SK-N-SH (cell line): ENCODE data around the gene OR2AT4. TPM values are rescaled to one million over a fixed set of nuclear protein-coding genes. Genes with fewer than 3 reads are reported as not detected.
"Not testable (repeated sequence)": the region's sequence is repeated elsewhere in the genome, so short reads cannot be mapped to it uniquely, and the experiment has no call there.

Source experiments
- CTCF ChIA-PET: fragments of 300-600, 350-600 bp; formaldehyde crosslinking; extraction: SDS; loops from one replicate; lab custom pipeline; 2021; lab: Yijun Ruan, JAX
- POLR2A ChIA-PET: fragments of 350-600 bp; sonication (Branson Sonifier 250); formaldehyde crosslinking; extraction: SDS; loops from one replicate; lab custom pipeline; 2020; ENCODE audit warnings: antibody characterized with exemption, inconsistent platforms; lab: Yijun Ruan, JAX
- DNase-seq: peaks from one replicate; pipeline ENCODE4 v3.0.0; 2012
- H2AFZ ChIP-seq: fragments of 200-600 bp; sonication (generic); 2 replicates; pipeline ENCODE4 v1.8.1; 2016; ENCODE audit warnings: antibody characterized with exemption, mild to moderate bottlenecking, low read depth
- H3F3A ChIP-seq: fragments of 200-600 bp; sonication (generic); replicated peaks from 2 replicates; pipeline ENCODE3; 2016; ENCODE audit warnings: antibody characterized with exemption, mild to moderate bottlenecking; ENCODE audit not compliant: insufficient read depth
- H3K27ac ChIP-seq, 2 experiments: fragments of 200-500 bp in 1 of 2; fragments of 200-600 bp in 1 of 2; sonication (Bioruptor generic) in 1 of 2; sonication (generic), shearing (Covaris generic) in 1 of 2; 2 replicates each; pipeline versions ENCODE4 v1.5.1 to v1.6.1; 2014 to 2016; ENCODE audit warnings: low read depth in 2 of 2, inconsistent platforms in 1 of 2, low read length in 1 of 2, mild to moderate bottlenecking in 1 of 2, mixed read lengths in 1 of 2
- H3K27me3 ChIP-seq: fragments of 200-600 bp; sonication (generic), shearing (Covaris generic); 2 replicates; pipeline ENCODE4 v1.6.1; 2016; ENCODE audit warnings: mixed run types; ENCODE audit not compliant: insufficient read depth
- H3K36me3 ChIP-seq, 2 experiments: fragments of 200-500 bp in 1 of 2; fragments of 200-600 bp in 1 of 2; sonication (Bioruptor generic) in 1 of 2; sonication (generic) in 1 of 2; replicated peaks in 1 of 2; 2 replicates each; pipeline versions ENCODE3 to v1.5.1; 2014 to 2016; ENCODE audit warnings: low read length in 1 of 2, mild to moderate bottlenecking in 1 of 2; ENCODE audit not compliant: insufficient read depth in 2 of 2, control insufficient read depth in 1 of 2
- H3K4me1 ChIP-seq, 2 experiments: fragments of 200-500 bp in 1 of 2; fragments of 200-600 bp in 1 of 2; sonication (Bioruptor generic) in 1 of 2; sonication (generic), shearing (Covaris generic) in 1 of 2; 2 replicates each; pipeline versions ENCODE4 v1.5.1 to v1.6.1; 2014 to 2016; ENCODE audit warnings: low read depth in 1 of 2, low read length in 1 of 2, mixed run types in 1 of 2; ENCODE audit not compliant: insufficient read depth in 2 of 2, control insufficient read depth in 1 of 2
- H3K4me2 ChIP-seq: fragments of 200-600 bp; sonication (generic), shearing (Covaris generic); 2 replicates; pipeline ENCODE4 v1.6.1; 2017; ENCODE audit warnings: mixed run types
- H3K4me3 ChIP-seq, 2 experiments: fragments of 200-500 bp in 1 of 2; fragments of 200-600 bp in 1 of 2; sonication (Bioruptor generic) in 1 of 2; sonication (generic), shearing (Covaris generic) in 1 of 2; 2 replicates each; pipeline versions ENCODE4 v1.5.1 to v1.8.1; 2014 to 2016; ENCODE audit warnings: low read depth in 2 of 2, inconsistent platforms in 1 of 2, low read length in 1 of 2, mild to moderate bottlenecking in 1 of 2, mixed read lengths in 1 of 2, moderate library complexity in 1 of 2
- H3K79me2 ChIP-seq: fragments of 200-600 bp; sonication (generic); 2 replicates; pipeline ENCODE4 v1.8.1; 2017; ENCODE audit warnings: mild to moderate bottlenecking; ENCODE audit not compliant: insufficient read depth
- H3K9ac ChIP-seq: fragments of 200-600 bp; sonication (generic); 2 replicates; pipeline ENCODE4 v1.6.1; 2017; ENCODE audit warnings: mixed run types
- H3K9me2 ChIP-seq: fragments of 200-600 bp; sonication (generic); 2 replicates; pipeline ENCODE4 v1.6.1; 2017; ENCODE audit warnings: mixed run types
- H3K9me3 ChIP-seq: fragments of 200-600 bp; sonication (generic); 2 replicates; pipeline ENCODE4 v1.6.1; 2017; ENCODE audit warnings: mixed run types, mild to moderate bottlenecking, moderate library complexity
- H4K20me1 ChIP-seq: fragments of 200-600 bp; sonication (generic); 2 replicates; pipeline ENCODE4 v1.6.1; 2017; ENCODE audit warnings: mild to moderate bottlenecking, mixed run types; ENCODE audit not compliant: insufficient read depth
- CHD2 ChIP-seq: fragments of 150-350 bp; IDR thresholded peaks from 2 replicates; pipeline ENCODE4 v1.6.1; 2018; ENCODE audit warnings: low read length; ENCODE audit not compliant: partially characterized antibody
- ELF1 ChIP-seq: IDR thresholded peaks from 2 replicates; pipeline ENCODE4 v1.4.0; 2012
- FOSL2 ChIP-seq: IDR thresholded peaks from 2 replicates; pipeline ENCODE4 v1.4.0; 2012; ENCODE audit warnings: low read depth, mild to moderate bottlenecking, moderate library complexity, borderline replicate concordance
- GATA2 ChIP-seq: sonication (generic); formaldehyde crosslinking; IDR thresholded peaks from 2 replicates; pipeline ENCODE4 v1.5.0; 2020; ENCODE audit warnings: mild to moderate bottlenecking, missing genetic modification reagents
- IRF3 ChIP-seq: fragments of 150-350 bp; IDR thresholded peaks from 2 replicates; pipeline ENCODE4 v1.6.1; 2016; ENCODE audit warnings: mild to moderate bottlenecking, low read depth, low read length
- JUND ChIP-seq: IDR thresholded peaks from 2 replicates; pipeline ENCODE4 v1.4.0; 2012
- MAX ChIP-seq: IDR thresholded peaks from 2 replicates; pipeline ENCODE4 v1.4.0; 2012; ENCODE audit warnings: low read depth
- MEF2A ChIP-seq: IDR thresholded peaks from 2 replicates; pipeline ENCODE4 v1.4.0; 2012; ENCODE audit warnings: low read depth, borderline replicate concordance
- NRF1 ChIP-seq: IDR thresholded peaks from 2 replicates; pipeline ENCODE4 v1.6.1; 2012; ENCODE audit warnings: low read depth, mild to moderate bottlenecking, low read length
- RAD21 ChIP-seq: IDR thresholded peaks from 2 replicates; pipeline ENCODE4 v1.6.1; 2012; ENCODE audit warnings: mild to moderate bottlenecking, low read length
- WGBS: methylation state at CpG from one replicate; pipeline ENCODE4 v1.1.6; 2017; ENCODE audit warnings: low lambda C conversion rate; 5-methylcytosine and 5-hydroxymethylcytosine counted together
- polyA plus RNA-seq, 3 experiments: library from polyadenylated mRNA; depleted of rRNA; stranded (reverse); fragments of >200 nt; gene quantifications; 2 replicates each; pipeline ENCODE4 v1.2.3, GENCODE V29; 2012

The OR2AT4 gene
- polyA plus RNA-seq, 1 of the 3 experiments (the other 2 are of a cell fraction): not detected

- H3K4me2 ChIP-seq: no peak overlapping the region
- DNase-seq: no peak
- H3K27me3 ChIP-seq: no peaks in the 10 kb centered on the region
- WGBS: 97% methylated on average over 1 of the region's 1 CpG
- H4K20me1 ChIP-seq: no peaks in the 10 kb centered on the region
- no peak overlapping the region for H3K27ac ChIP-seq
- H3K9ac ChIP-seq: no peak overlapping the region
- H3K9me3 ChIP-seq: no peaks in the 10 kb centered on the region
- H3K36me3 ChIP-seq: no peaks in the 10 kb centered on the region
- peaks cover 27% of the 10 kb centered on the region for H3F3A ChIP-seq
- ChIA-PET POLR2A (no interaction called here), CTCF (interaction anchor here (1.3 kb wide), 1 partner anchor 15 kb away, joined by 3 read pairs; no protein-coding TSS in a partner anchor)
- no peak overlapping the region for H2AFZ ChIP-seq
- no peaks in the 10 kb centered on the region for H3K9me2 ChIP-seq
- no peaks in the 10 kb centered on the region for H3K79me2 ChIP-seq
- no peak for TF ChIP-seq MAX
- TF ChIP-seq JUND: no peak
- TF ChIP-seq GATA2 (CRISPR knock-in tag): no peak
- H3K4me3 ChIP-seq: no peak overlapping the region
- no peaks in the 10 kb centered on the region; a peak in 2 of 4 replicates for H3K4me1 ChIP-seq
Observed at GRCh38 chr11:75099635-75100034, 3.0 kb upstream of the OR2AT4 start.

- H3K4me2 ChIP-seq, H3K27ac ChIP-seq, H3K4me1 ChIP-seq, DNase-seq, H3K4me3 ChIP-seq, H3K79me2 ChIP-seq, H2AFZ ChIP-seq, H3K36me3 ChIP-seq, H3K9ac ChIP-seq, H3K9me2 ChIP-seq, H4K20me1 ChIP-seq, H3K9me3 ChIP-seq, POLR2A ChIA-PET, H3K27me3 ChIP-seq: not testable (repeated sequence)
- peaks cover 27% of the 10 kb centered on the region for H3F3A ChIP-seq
- CTCF ChIA-PET: interaction anchor here (1.3 to 2.0 kb wide), 3 partner anchors 14 to 143 kb away, joined by 3 to 7 read pairs (median 3); no protein-coding TSS in a partner anchor
- 91% methylated on average over 20 of the region's 22 CpGs for WGBS
Observed at GRCh38 chr11:75098835-75099439, 2.3 kb upstream of the OR2AT4 start.

- WGBS: 97% methylated on average over 11 of the region's 21 CpGs
- CTCF ChIA-PET: interaction anchor here (1.3 to 2.0 kb wide), 3 partner anchors 13 to 144 kb away, joined by 3 to 7 read pairs (median 3); no protein-coding TSS in a partner anchor
- H2AFZ ChIP-seq, H3K79me2 ChIP-seq, DNase-seq, H3K9me2 ChIP-seq, H3K36me3 ChIP-seq, H3K9ac ChIP-seq, H3K27ac ChIP-seq, H4K20me1 ChIP-seq, H3K4me1 ChIP-seq, H3K4me3 ChIP-seq, H3K9me3 ChIP-seq, POLR2A ChIA-PET, H3K4me2 ChIP-seq, H3K27me3 ChIP-seq: not testable (repeated sequence)
- peaks cover 25% of the 10 kb centered on the region for H3F3A ChIP-seq
Observed at GRCh38 chr11:75098181-75098580, 1.5 kb upstream of the OR2AT4 start.

- no peak overlapping the region for H3K4me3 ChIP-seq
- H3K36me3 ChIP-seq: no peaks in the 10 kb centered on the region
- no peaks in the 10 kb centered on the region for H4K20me1 ChIP-seq
- 46% methylated on average over 2 of the region's 2 CpGs for WGBS
- peaks cover 6% of the 10 kb centered on the region; the same call in 1 of the 2 replicates for H3K27me3 ChIP-seq
- ChIA-PET CTCF (interaction anchor here (0.7 to 2.0 kb wide), 3 partner anchors 43 to 152 kb away, joined by 3 to 7 read pairs (median 4); no protein-coding TSS in a partner anchor), POLR2A (no interaction called here)
- no peak for DNase-seq
- TF ChIP-seq MEF2A: no peak
- no peak for TF ChIP-seq IRF3
- TF ChIP-seq RAD21: no peak
- no peak for TF ChIP-seq JUND
- TF ChIP-seq GATA2 (CRISPR knock-in tag): no peak
- TF ChIP-seq FOSL2: no peak
- no peak for TF ChIP-seq ELF1
- TF ChIP-seq NRF1: no peak
- no peak for TF ChIP-seq CHD2
- TF ChIP-seq, all 33 proteins: peak for 0
- Histone ChIP-seq H3F3A (peaks cover 18% of the 10 kb centered on the region), H3K9ac (no peak overlapping the region), H2AFZ (no peak overlapping the region), H3K27ac (no peak overlapping the region), H3K9me2 (no peaks in the 10 kb centered on the region), H3K79me2 (no peaks in the 10 kb centered on the region), H3K4me1 (no peaks in the 10 kb centered on the region; a peak in 2 of 4 replicates), H3K4me2 (no peak overlapping the region), H3K9me3 (no peaks in the 10 kb centered on the region)
Observed at GRCh38 chr11:75097173-75097557, 489 bp upstream of the OR2AT4 start.

GRCh38 chr11:75094382-75094781 is 2.3 kb downstream of the OR2AT4 start:
- H3F3A ChIP-seq, H3K27ac ChIP-seq, H3K79me2 ChIP-seq, H3K9me2 ChIP-seq, H4K20me1 ChIP-seq, H3K4me1 ChIP-seq, H3K36me3 ChIP-seq, POLR2A ChIA-PET, H3K4me3 ChIP-seq, H3K27me3 ChIP-seq, H3K9me3 ChIP-seq, DNase-seq, H2AFZ ChIP-seq, H3K9ac ChIP-seq, H3K4me2 ChIP-seq: not testable (repeated sequence)
- CTCF ChIA-PET: interaction anchor here (0.8 kb wide), 1 partner anchor 154 kb away, joined by 5 read pairs; no protein-coding TSS in a partner anchor
